GM12801 (cell line): ENCODE results near the gene FGF19.

ENCODE experiments used
- TF ChIP-seq, protein P1 (sequence below): IDR thresholded peaks from one replicate; pipeline ENCODE4 v1.5.1; 2011; ENCODE audit warnings: control low read depth; ENCODE audit not compliant: insufficient read length; ENCODE audit errors: extremely low read depth

Gene FGF19

DNA sequence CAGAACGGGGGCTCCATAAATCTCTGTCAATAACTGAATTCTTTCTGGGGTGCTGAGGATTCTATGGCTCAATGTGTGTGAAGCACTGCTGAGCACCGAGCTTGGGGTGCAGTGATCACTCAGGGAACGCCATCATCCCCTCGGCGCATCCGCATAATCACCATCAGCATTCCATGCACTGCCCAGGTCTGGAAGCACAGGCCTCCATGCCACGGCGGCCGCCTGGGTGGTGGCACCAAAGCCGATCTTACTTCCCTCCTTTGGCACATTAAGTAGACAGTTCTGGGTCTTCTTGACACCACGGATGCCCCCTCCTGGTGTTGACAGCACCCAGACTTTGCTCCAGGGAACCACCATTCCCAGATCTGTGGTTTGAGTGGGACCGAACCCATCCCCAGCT lies 44.2 kb downstream of the FGF19 start:
- TF ChIP-seq, protein P1, sequence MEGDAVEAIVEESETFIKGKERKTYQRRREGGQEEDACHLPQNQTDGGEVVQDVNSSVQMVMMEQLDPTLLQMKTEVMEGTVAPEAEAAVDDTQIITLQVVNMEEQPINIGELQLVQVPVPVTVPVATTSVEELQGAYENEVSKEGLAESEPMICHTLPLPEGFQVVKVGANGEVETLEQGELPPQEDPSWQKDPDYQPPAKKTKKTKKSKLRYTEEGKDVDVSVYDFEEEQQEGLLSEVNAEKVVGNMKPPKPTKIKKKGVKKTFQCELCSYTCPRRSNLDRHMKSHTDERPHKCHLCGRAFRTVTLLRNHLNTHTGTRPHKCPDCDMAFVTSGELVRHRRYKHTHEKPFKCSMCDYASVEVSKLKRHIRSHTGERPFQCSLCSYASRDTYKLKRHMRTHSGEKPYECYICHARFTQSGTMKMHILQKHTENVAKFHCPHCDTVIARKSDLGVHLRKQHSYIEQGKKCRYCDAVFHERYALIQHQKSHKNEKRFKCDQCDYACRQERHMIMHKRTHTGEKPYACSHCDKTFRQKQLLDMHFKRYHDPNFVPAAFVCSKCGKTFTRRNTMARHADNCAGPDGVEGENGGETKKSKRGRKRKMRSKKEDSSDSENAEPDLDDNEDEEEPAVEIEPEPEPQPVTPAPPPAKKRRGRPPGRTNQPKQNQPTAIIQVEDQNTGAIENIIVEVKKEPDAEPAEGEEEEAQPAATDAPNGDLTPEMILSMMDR = no peak

DNA sequence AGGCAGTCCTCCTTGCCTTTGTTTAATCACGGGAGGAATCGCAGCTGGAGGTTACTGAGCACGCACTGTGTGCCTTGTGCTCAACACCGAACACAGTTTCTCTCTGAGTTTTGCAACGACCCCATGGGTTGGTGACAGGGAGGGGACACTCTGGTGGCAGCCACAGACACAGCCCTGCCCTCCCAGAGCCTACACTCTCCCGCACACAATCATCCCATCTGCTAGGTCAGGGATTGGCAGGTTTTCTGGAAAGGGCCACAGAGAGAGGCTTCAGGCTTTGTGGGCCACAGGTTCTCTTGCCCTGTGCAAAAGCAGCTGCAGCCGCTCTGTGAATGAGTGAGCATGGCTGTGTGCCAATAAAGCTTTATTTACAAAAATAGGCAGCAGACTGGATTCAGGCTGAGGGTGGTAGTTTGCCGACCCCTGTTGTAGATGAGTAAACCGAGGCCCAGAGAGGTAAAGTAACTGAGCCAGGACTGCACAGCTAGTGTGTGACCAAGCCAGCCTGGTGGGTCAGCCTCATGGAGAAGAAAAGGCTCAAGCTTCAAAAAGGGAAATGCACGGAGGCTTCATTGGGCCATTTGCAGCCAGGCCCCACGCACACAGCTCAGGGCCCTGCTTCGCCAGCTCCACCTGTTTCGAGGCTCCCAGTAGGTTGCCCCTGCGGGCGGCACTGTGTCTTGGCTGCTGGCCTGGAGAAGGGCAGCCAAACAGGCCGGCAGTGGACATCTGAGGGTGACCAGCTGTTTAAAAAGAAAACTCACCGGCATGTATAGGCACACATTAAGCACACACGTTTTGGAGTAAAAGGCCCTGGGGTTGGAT lies 45.0 kb downstream of the FGF19 start:
- TF ChIP-seq, protein P1 = no peak

DNA sequence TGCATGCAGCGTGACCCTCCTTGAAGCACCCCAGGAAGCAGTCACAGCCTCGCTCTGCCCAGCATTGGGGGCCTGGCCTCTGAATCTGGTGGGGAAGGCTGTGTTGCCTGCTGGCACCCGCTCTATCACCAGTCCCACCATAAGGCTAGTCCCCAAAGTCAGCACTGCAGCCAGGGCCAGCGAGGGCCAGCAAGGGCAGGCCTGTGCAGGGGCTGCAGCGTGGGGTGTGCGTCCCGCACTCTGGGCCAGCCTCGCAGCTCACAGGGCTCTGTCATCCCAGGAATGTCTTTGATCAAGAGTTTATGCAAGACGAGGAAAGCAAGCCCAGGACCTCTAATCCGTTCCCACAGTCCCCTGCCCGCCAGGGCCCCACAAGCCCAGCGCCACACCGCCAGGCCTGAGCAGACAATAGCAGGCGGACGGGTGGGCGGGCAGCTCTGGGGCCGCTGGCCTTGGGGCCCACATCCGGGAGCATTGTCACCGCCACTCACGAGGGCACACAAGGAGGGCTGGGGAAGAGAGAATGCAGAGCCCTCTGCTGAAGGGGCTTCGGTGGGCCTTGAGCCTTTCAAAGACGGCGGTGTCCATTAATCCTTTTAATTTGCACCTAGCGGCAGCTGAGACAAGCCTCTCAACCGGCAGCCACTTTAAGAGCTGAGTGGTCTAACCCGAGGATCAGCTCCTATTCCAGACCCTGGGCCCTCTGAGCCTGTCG lies 45.8 kb downstream of the FGF19 start:
- TF ChIP-seq, protein P1 = no peak

DNA sequence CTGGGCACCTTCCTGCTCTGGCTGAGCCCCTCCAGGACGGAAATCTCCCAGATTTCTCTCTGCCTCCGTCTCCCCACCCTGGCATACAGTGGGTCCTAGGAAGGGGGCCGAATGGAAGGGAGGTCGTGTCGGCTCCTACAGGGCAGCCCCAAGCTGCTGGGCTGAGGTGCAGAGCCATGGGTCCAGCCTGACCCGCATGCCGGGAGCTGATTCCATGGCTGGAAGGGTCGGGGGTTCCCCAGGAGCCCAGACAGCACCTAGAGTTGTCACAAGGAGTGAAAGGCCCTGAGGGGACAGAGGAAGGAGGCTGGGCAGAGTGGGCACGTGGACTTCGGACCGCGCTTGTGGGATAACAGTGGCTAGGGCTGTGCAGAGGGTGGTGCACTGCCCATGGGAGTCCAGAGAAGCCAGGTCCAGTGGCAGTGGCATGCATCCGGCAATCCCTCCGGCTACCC lies 46.3 kb downstream of the FGF19 start:
- TF ChIP-seq, protein P1 = no peak

DNA sequence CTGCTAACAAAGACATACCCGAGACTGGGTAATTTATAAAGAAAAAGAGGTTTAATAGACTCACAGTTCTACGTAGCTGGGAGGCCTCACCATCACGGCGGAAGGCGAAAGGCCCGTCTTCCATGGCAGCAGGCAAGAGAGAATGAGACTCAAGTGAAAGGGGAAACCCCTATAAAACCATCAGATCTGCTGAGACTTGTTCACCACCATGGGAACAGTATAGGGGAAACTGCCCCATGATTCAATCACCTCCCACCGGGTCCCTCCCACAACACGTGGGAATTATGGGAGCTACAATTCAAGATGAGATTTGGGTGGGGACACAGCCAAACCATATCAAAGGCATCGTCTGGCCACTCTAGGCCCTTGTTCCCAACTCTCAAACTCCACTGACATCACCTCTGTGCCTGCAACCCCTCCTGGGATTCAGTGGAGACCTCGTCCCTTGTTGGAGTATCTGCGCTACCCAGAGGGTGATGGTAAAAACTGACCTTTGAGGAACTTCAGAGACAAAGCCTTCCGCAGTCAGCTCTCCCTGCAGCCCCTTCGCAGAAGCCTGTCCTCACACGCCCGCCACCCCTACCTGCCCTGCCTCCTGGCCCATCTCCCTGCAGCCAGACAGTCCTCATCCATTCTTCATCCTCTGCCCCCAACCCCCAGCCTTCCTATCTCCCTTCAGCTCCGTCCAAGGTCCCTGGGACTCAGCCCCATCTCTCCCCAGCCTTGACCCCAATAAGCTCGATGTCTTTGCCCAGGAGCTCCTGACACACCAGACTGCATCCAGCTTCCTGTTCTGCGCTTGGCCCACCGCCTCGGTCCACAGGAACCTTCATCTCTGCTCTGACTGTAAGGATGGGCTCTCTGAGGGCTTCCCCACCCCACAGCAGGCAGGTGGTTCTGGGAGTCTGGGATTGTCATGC lies 47.0 kb downstream of the FGF19 start:
- TF ChIP-seq, protein P1 = no peak

DNA sequence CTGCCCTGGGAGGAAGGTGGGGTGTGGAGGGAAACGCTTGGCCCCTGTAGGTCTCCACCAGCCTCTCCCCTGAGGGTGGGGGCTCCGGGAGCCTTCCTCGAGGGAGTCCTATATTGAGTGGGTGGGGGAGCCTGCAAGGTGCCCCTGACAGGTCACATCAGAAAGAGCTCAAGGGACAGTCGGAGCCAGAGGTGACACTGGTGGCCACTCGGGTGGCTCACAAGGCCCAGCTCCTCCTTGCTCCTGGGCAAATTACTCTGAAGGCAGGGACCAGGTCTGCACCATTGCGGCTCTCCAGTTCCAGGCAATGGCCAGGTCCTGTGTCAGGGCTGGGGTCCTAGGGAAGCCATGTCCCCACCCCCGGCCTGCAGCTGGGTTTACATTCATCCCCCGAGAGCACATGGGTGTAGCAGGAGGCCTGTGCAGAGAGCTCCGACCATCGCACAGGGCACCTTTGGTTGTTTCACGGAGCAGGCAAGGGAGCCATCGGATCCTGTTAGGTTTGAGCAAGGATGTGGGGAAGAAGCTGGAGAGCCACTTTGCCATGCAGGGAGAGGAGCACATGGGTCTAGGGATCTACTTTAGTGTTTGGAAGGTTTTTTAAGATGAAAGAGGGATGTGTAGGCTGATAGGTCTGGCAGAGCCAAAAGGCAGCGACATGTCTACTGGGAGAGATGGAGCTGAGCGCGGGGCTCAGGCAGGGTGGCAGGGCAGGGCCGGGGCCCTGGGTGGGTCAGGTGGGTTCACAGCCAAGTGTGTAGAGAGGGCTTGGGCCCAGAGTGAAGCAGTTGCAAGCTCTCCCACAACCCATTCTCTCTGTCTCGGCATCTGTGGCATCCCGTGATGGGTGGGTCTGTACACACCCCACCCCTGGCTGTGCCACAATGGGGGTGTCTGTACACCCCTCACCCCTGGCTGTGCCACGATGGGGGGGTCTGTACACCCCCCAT lies 48.1 kb downstream of the FGF19 start:
- TF ChIP-seq, protein P1 = no peak
